Stimulated activated CD4-positive, alpha-beta T cell treated with anti-CD3 and anti-CD28 coated beads, Interleukin-2, amount 100 ng/mL, for 4 hours (primary cell): ENCODE results near the gene MRPL19.
"Not testable (repeated sequence)": the region's sequence is repeated elsewhere in the genome, so short reads cannot be mapped to it uniquely, and the experiment has no call there.

Experiments used
- DNase-seq: peaks from one replicate; pipeline ENCODE4 v3.0.0-alpha.2; 2020; ENCODE audit warnings: low read depth

MRPL19 gene

DNA sequence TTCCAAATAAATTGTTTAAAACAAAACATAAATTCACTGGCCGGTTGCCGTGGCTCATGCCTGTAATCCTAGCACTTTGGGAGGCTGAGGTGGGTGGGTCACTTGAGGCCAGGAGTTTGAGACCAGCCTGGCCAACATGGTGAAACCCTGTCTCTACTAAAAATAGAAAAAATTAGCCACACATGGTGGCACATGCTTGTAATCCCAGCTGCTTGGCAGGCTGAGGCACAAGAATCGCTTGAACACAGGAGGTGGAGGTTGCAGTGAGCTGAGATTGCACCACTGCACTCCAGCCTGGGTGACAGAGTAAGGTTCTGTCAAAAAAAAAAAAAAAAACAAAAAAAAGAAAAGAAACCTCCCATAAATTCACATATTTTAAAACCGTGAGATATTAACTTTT is 28.8 kb downstream of the MRPL19 start:
- not testable (repeated sequence) for DNase-seq

DNA sequence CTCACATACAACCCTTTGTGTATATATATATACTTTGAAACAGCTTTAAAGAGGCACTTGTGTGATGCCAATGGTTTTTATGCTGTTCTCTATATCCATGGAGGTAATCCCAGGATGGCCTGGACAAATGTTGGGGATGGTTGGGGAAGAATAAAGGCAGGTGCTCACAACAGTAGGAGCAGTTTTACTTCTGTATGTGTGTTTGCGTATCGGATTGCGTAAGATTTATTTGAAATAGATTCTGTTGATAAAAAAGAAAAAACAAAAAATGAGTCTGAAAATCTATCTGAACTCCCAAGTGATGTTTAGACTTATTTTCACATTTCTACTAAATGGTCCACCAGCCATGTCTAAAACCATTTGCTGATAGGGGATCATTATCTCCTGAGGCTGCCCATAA is 29.3 kb downstream of the MRPL19 start:
- DNase-seq, result no peak

DNA sequence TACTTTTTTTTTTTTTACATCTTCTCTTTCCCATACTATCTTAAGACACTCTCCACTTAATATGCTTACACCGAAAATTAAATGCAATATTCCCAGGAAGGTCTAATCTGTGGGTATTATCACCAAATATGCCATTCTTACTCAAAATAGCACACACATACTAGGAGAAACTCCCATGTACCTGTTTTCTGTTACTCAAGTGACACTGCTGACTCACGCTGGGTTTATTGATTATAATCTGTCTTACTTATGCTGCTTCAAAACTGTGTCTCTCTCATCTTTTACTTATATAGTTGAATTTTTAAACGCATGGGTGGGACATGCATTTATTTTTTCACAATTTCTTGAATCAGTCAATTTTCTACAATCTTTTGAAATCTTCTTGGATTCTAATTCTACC is 29.9 kb downstream of the MRPL19 start:
- DNase-seq, result no peak

DNA sequence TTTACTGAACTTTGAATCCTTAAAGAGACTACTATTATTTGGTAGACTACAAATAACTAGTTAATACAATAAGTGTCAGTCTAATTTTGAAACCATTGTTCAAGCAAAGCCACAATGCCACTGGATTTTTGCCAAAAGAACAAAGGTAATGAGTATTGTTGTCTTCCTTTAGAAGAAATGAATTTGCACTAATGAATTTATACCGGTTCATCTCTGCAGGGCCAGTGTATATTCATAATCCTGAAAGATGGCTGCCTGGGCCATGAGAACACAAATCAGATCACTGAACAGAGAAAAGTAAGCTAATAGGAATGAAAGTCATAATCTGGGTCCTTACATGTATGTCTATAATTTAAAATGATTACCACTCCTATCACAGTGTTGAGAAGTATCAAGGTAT is 33.0 kb downstream of the MRPL19 start:
- no peak for DNase-seq

DNA sequence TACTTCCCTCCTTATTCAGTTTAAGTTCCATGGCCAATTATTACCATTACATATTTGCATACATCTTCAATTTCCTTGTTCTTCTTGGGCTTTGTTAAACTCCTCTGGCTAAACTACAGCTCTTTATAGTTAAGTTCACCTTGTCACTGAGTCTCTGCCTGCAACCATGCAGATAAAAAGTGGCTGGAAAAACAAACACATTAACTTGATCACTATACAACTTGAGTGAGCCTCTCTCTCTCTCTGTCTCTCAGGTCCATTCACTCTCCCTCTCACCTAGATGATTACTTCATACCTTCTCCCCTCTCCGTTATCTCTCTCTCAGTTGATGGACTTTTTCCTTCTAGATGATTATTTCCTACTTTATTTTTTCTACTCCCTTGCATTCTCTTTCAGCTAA is 33.8 kb downstream of the MRPL19 start:
- DNase-seq, result no peak

DNA sequence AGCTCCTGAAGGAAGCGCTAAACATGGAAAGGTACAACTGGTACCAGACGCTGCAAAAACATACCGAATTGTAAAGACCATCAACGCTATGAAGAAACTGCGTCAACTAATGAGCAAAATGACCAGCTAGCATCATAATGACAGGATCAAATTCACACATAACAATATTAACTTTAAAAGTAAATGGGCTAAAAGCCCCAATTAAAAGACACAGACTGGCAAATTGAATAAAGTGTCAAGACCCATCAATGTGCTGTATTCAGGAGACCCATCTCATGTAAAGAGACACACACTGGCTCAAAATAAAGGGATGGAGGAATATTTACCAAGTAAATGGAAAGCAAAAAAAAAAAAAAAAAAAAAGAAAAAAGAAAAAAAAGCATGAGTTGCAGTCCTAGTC is 36.8 kb downstream of the MRPL19 start:
- not testable (repeated sequence) for DNase-seq

DNA sequence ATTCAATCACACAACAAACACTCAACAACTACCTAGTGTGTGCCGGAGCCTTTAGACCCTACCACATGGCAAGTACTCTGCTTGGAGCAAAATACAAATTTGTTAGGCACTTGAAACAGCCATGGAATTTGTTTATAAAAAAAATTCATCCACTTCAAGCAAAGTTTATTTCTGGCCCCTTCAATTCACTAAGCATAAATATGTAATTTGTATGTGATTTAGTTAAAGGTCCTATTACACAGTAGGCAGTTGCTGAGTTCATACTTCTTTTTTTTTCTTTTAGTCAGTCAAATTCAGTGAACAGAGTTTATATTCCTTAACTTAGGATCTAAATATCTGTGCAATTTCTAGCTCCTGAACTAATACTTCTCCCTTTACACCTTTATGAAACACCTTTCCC is 41.6 kb downstream of the MRPL19 start:
- no peak for DNase-seq

DNA sequence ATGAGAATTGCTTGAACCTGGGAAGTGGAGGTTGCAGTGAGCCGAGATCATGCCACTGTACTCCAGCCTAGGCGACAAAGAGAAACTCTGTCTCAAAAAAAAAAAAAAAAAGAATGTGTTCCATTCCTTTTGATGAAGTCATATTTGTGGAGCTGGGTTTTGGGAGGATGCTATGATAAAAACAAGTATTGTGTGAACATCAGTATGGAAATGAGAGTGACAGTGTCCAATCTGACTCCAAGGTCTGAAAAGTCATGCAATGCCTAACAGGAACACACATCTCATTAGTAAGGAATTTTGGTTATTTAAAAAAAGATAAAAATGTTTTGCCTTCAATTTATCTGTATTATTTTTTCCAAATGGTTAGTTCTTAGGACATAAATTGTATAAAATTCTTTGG is 52.3 kb downstream of the MRPL19 start:
- no peak for DNase-seq

DNA sequence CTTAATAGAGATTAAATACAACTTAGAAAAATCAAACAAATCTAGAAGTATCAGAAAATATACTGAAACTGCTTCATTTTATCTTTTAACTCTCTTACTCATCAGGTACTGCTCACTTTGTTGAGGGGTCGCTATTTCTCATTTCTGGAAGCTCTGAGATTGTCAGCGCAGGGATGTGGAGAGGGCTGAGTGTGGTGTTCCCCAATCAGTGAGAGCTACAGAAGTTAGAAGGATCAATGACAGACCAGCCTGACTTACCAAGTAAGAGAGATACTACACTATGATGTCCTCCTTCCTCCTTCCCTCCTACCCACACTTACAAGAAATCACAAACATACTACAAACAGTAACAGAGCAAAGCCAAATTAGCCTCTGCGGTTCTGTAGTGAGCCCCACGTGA is 56.0 kb downstream of the MRPL19 start:
- DNase-seq, result no peak

DNA sequence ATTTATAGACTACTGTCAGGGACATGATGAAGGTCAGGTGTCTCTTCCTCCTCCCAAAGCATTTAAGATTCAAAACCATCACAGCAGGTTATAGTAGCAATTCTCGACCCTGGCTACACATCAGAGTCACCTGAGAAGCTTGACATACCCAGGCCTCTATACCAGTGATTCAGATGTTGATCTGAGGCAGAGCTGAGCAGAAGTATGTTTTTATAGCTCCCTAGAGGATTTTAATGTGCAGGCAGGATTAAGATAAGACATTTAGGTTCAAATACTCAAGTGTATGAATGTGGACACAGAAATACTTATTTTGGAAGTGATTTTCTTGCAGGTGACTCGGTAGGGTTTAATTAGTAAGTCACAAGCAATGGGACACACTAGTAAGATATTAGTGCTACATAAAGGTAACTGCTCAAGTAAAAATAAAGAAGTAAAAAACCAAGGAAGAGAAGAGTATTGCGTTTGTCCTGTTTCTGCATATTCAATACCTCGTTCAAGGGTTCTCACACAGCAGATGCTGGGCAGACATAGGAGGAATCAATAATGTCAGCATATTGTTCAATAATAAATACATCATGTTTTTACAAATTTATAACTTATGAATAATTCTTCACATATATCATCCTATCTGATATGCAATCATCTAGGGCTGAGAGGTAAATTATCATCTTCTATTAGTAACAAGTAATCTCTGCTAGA is 57.2 kb downstream of the MRPL19 start:
- DNase-seq, result no peak

DNA sequence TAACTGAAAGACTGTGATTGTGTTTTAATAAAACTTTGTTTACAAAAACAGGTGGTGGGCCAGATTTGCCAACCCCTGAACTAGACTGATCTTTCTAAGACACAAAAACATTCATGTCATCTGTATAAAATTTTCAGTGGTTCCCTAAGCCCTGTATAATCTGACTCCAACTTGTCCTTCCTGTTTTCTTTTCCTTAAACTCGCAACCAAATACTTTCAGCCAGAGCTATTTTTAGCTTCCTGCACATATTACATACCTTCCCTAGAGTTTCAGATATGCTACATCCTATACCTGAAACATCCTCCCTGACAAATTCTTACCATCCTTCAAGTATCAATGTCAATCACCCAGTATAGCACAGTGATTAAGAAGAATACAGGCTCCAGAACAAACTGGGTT is 59.3 kb downstream of the MRPL19 start:
- DNase-seq, result no peak

DNA sequence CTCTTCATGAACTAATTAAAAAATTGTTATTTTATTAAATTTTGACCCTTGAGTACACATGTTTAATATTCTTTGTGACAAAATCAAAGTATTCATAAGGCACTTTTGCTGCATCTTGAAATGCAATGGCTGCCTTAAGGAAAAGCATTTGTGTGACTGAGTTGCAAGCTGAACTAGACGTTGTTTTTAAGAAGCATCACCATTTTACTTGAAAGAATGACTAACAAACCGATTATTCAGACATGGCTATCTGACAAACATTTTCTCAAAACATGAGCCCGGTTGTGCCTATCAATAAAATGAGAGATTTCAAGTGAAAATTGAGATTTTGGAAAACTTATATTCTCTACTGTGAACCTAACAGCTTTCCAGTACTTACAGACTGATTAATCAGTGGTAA is 61.3 kb downstream of the MRPL19 start:
- DNase-seq, result no peak

DNA sequence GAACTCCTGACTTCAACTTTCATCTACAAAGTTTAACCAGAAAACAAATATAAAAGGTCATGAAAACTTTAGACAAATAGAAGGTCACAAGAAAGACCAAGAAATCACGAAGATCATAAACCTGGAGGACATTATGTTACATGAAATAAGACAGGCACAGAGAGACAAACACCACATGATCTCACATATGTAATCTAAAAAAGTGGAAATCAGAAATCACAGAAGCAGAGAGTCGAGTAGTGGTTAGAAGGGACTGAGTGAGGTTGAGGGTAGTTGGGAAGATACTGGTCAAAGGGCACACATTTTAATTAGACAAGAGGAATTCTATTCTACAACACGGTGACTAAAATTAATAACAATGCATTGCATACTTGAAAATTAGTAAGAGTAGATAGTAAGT is 62.7 kb downstream of the MRPL19 start:
- DNase-seq, result no peak

DNA sequence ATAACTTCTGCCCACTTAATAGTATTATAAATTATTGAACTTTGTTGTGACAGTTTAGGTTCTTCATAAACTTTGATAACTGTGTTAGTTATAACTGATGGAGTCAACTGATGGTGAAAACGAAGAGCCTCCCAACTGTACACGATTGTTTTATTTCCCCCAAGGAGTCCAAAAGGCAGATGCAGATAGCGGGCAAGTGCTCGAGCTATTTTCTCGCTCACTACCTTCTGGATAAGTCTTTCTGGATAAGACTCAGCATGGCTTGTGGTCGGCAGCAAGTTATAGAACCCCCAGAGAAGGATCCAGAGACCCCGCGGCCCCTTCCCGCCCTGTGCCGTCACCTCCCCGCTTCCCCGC is 63.6 kb downstream of the MRPL19 start:
- no peak for DNase-seq

DNA sequence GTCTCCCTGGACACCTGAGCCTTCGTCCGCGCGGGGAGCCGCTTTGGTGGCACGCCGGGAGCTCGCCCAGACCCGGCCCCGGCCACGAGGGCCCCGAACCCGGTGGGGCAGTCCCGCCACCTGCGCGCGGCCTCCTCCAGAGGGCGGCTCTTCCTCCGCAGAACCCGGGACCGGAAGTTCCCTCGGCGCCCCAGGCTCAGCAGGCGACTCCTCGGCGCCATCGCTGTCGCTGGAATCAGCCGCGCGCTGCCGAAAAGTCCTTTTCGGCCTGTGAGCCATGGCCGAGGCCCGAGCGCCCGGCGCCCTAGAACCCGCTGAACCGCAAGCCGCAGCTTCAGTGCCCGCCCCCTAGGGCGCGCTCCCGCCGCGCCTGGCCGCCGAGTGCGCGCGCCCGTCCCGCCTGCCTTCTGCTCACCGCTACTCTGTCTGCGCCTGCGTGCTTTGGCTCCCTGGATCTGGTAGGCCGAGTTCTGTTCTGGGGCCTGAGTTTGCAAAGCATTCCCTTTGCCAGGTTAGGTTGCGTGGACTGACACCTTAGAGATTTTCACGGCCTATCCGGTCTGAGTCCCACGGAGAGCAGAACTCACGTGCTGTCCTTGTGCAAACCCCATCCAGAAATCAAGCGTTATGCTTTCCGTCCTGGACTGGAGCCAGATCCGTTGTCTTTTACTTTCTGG is 64.1 kb downstream of the MRPL19 start, which contains the start of gene GCFC2:
TSS of gene GCFC2 (minus strand) at position 339 of the 677 bp plus-strand sequence. CDS start at position 279, 60 bp downstream.
- DNase-seq, result peak; percentile 79

DNA sequence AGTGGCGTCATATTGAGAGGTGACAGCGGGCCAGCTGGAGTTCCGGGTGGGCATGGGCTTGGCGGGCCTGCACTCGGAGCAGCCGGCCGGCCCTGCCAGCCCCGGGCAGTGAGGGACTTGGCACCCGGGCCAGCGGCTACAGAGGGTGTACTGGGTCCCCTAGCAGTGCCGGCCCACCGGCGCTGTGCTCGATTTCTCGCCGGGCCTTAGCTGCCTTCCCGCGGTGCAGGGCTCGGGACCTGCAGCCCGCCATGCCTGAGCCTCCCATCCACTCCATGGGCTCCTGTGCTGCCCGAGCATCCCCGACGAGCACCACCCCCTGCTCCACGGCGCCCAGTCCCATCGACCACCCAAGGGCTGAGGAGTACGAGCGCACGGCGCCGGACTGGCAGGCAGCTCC is 65.0 kb downstream of the MRPL19 start:
- not testable (repeated sequence) for DNase-seq

DNA sequence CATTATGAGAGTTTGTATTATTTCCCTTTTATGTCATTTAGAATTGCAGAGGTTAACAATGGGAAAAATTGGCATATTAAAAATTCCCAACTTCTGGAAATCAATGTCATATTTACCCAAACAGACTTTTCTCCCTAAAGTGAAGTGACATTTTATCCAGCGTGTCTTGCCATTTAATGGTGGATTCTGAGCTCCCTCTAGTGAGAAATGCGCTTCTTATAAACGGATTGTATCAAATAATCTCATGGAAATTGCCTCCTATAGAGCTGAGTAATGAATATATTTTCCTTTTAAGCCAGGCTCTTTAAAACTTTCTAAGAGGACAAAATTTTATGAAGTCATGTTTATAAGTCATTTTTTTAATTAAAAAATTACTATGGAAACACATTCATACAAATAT is 69.8 kb downstream of the MRPL19 start:
- no peak for DNase-seq

DNA sequence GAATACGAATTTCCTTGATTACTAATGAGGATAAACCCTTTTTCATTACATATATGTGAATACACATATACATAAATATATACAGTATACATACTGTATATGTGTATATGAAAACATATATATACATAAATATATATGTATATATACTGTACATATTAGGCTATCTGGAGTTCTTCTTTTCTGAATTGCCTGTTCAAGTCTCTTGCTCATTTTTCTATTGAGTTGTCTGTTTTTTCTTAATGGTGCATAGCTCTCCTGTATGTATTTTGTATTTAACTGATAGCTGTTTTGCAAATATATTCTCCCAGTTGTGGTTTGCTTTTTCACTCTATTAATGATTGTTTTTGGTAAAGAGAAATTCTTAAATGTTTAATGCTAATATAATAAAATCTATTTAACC is 73.0 kb downstream of the MRPL19 start:
- no peak for DNase-seq

DNA sequence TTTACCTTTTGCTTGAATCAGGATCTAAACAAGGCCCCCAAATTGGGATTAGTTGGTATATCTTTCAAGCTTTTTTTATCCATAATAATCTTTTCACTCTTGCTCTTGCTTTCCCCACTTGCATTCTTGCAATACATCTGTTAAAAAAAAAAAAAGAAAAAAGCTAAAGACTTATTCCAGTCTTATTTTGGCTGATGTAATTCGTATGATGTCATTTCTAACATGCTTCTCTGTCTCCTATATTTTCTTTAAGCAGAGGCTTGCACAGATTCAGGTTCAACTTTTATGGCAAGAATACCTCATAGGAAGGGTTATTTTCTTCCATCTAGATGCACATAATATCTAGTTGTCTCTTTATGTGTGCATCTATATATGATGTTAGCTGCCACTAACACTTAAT is 73.9 kb downstream of the MRPL19 start:
- DNase-seq, result no peak

DNA sequence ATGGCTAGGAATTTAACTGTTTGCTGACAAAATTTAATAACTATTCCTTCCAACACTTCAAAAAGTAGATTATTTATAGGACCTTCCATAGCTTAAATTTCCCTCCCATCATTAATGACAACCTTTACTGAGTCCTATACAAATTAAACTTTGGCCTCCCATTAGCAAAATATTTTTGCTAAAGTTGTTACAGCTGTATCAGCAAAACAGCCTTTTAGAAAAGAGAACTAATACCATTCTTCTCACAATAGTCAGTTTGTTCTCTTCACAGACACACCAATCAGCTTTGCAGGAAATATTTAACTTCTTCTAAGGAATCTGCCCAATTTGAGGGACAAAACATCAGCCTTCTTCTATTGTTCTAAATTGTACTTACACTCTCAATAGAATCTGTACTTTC is 76.1 kb downstream of the MRPL19 start:
- DNase-seq, result no peak

DNA sequence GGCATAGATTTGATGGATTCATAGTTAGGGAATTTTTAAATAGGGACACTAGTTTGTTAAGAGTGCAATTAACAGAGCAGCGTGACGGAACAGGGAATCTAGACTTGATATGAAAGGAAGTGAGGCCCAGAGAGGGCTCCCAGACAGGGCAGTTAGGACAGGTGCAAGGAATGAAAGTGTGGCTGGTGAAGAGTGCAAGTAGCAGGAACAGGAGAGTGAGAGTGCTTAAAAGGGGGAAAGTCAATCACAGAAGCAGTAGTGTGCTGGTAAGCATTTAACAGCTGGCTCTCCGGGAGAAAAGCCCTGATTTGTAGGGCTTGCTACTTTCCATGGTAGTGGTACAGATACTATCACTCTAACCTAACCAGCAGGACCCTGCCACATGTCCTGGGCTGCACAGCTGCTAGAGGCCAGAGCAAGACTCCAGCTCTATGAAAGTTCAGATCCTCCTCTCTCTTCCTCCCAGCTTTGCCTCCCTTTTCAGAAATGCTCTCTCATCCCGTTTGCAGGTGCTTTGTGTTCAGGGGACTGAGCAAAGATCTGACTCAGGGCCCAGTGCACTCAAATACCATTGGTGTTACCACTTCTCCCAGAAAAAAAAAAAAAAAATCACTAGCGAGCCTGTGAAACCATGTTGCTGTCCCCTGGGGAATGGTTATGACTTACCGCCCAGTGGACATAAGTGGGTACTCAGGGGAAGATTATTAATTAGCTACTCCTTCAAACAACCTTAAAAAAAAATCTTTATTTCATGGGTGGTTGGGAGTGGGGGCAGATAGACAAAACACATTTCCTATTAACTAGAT is 82.2 kb downstream of the MRPL19 start:
- DNase-seq, result no peak

DNA sequence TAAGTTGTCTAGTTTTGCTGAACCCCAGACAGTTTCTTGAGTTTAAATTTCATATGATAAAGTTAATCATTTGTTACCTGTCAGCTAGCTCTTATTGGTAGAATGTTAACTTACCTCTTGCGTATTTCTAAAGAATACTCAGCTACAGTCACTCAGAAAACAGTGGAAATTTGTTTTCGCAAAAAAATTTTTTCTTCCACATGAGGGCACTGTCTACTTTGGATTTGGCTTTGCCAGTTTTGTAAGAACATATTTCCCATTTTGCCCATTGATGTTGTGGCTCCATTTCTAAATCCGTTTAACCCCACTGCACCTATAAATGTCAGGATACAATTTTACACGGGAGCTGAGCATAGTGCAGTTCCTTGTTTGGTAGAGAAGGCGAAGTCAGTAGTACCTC is 83.3 kb downstream of the MRPL19 start:
- DNase-seq, result no peak

DNA sequence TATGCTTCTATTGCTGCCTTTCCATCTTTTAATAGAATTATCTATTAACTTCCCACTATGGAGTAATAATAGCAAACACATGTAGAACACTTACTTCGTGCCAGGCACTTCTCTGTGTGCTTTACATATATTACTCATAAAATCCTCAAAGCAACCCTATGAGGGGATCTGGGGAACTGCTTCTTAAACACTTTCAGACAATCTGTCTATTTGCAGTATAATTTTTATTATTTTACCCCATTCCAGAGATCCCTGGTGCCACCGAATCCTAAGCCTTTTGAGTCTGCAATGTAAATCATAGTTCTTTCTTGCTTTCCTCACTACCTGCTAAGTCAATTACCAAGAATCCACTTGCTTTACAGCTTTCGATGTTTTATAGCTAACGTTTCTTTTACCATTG is 89.7 kb downstream of the MRPL19 start:
- DNase-seq, result no peak
